ENCODE measurements around the gene AADAC.
"Not testable (repeated sequence)": the region's sequence is repeated elsewhere in the genome, so short reads cannot be mapped to it uniquely, and the experiment has no call there.

Gene AADAC

GRCh38 chr3:151856641-151857040, 42.7 kb downstream of the AADAC start:
- DNase-seq (ENCODE audit: low spot score): no peak

- no peak for DNase-seq (ENCODE audit: low spot score)
These were observed 45.3 kb downstream of the AADAC start for GRCh38 chr3:151859233-151859673.

GRCh38 chr3:151859905-151860304, 46.0 kb downstream of the AADAC start:
- DNase-seq (ENCODE audit: low spot score): no peak

- no peak for DNase-seq (ENCODE audit: low spot score)
These were observed 49.7 kb downstream of the AADAC start for GRCh38 chr3:151863611-151864010.

- DNase-seq (ENCODE audit: low spot score): no peak
These were observed 50.6 kb downstream of the AADAC start for GRCh38 chr3:151864423-151865101.

- DNase-seq (ENCODE audit: low spot score): no peak
These were observed 52.9 kb downstream of the AADAC start for GRCh38 chr3:151866711-151867410.

- no peak for DNase-seq (ENCODE audit: low spot score)
These were observed 53.8 kb downstream of the AADAC start for GRCh38 chr3:151867666-151868065.

GRCh38 chr3:151869181-151869580, 55.3 kb downstream of the AADAC start:
- DNase-seq (ENCODE audit: low spot score): no peak

- DNase-seq (ENCODE audit: low spot score): peak; percentile 6
These were observed 57.9 kb downstream of the AADAC start for GRCh38 chr3:151871639-151872468.

- no peak for DNase-seq (ENCODE audit: low spot score)
These were observed 59.5 kb downstream of the AADAC start, which contains the start of gene SUCNR1 for GRCh38 chr3:151873398-151873797. SUCNR1 (plus strand) TSS chr3:151873643; CDS start chr3:151879893, 6,250 bp downstream.

- DNase-seq (ENCODE audit: low spot score): not testable (repeated sequence)
These were observed 60.2 kb downstream of the AADAC start for GRCh38 chr3:151874079-151874478.

- no peak for DNase-seq (ENCODE audit: low spot score)
These were observed 61.8 kb downstream of the AADAC start for GRCh38 chr3:151875759-151876158.

- DNase-seq (ENCODE audit: low spot score): no peak
These were observed 63.4 kb downstream of the AADAC start for GRCh38 chr3:151877269-151877668.

Data from CD4-positive, alpha-beta T cell treated with Interleukin-15 for 4 hours (primary cell).